Panc1 (cell line): ENCODE measurements around the gene USP44. TPM values are rescaled to one million over a fixed set of nuclear protein-coding genes. Genes with fewer than 3 reads are reported as not detected.

Experiments used
- ATAC-seq: fragments of 200-7000 bp; cut with Tn5 transposase; 2 replicates; pipeline ENCODE4 v1.9.1; 2020; ENCODE audit warnings: mild to moderate bottlenecking, moderate library complexity
- BruUV-seq: library from RNA; stranded (reverse); fragments of 400-500 nt; replicated peaks from 2 replicates; lab custom pipeline; 2021; lab: Mats Ljungman, UMichigan
- CTCF ChIA-PET: fragments of 300-600 bp; sonication (Branson Sonifier 250); formaldehyde crosslinking; loops from one replicate; lab custom pipeline; 2022; ENCODE audit warnings: antibody characterized with exemption; lab: Charles Lee
- POLR2A ChIA-PET: fragments of 300-600 bp; sonication (Branson Sonifier 250); formaldehyde crosslinking; loops from one replicate; lab custom pipeline; 2022; ENCODE audit warnings: antibody characterized with exemption; lab: Charles Lee
- DNase-seq: peaks from one replicate; pipeline ENCODE4 v3.0.0-alpha.2; 2010; ENCODE audit warnings: low read depth, low spot score
- H3K27ac ChIP-seq: 2 replicates; pipeline ENCODE4 v1.5.1; 2011; ENCODE audit warnings: mild to moderate bottlenecking, low read length, inconsistent platforms
- H3K27me3 ChIP-seq: fragments of 200-500 bp; sonication (Bioruptor generic); 2 replicates; pipeline ENCODE4 v1.6.0; 2014; ENCODE audit warnings: low read length, inconsistent platforms; ENCODE audit not compliant: control insufficient read depth, insufficient read depth
- H3K36me3 ChIP-seq: fragments of 200-500 bp; sonication (Bioruptor generic); 2 replicates; pipeline ENCODE4 v1.5.1; 2014; ENCODE audit warnings: inconsistent platforms, mild to moderate bottlenecking, low read length, moderate library complexity; ENCODE audit not compliant: control insufficient read depth, insufficient read depth
- H3K4me1 ChIP-seq: 2 replicates; pipeline ENCODE4 v1.5.1; 2011; ENCODE audit warnings: inconsistent platforms, mild to moderate bottlenecking, low read length, moderate library complexity; ENCODE audit not compliant: control insufficient read depth, insufficient read depth
- H3K4me3 ChIP-seq, 2 experiments: 2 replicates each; pipeline ENCODE4 v1.5.1; 2011 to 2012; ENCODE audit warnings: low read depth in 2 of 2, low read length in 2 of 2, mild to moderate bottlenecking in 2 of 2, inconsistent platforms in 1 of 2, moderate library complexity in 1 of 2
- H3K9me3 ChIP-seq: fragments of 200-500 bp; sonication (Bioruptor generic); 2 replicates; pipeline ENCODE4 v1.5.1; 2014; ENCODE audit warnings: low read depth, mild to moderate bottlenecking, inconsistent platforms, low read length, moderate library complexity; ENCODE audit not compliant: control insufficient read depth, insufficient read depth
- CTCF ChIP-seq: fragments of 450-650 bp; IDR thresholded peaks from 2 replicates; pipeline ENCODE4 v1.5.1; 2017; ENCODE audit warnings: mild to moderate bottlenecking
- POLR2AphosphoS5 ChIP-seq: IDR thresholded peaks from 2 replicates; pipeline ENCODE4 v1.6.1; 2012; ENCODE audit warnings: mild to moderate bottlenecking, low read depth, low read length, moderate library complexity
- REST ChIP-seq, 2 experiments: IDR thresholded peaks; 2 replicates each; pipeline ENCODE4 v1.6.1; 2011 to 2012; ENCODE audit warnings: low read depth in 2 of 2, control low read depth in 1 of 2, low read length in 1 of 2, mild to moderate bottlenecking in 1 of 2, moderate library complexity in 1 of 2; ENCODE audit not compliant: insufficient read depth in 1 of 2
- SIN3A ChIP-seq: IDR thresholded peaks from 2 replicates; pipeline ENCODE4 v1.6.1; 2012; ENCODE audit warnings: low read depth, mild to moderate bottlenecking, low read length, moderate library complexity, borderline replicate concordance; ENCODE audit not compliant: insufficient read depth
- TCF7L2 ChIP-seq: IDR thresholded peaks from 2 replicates; pipeline ENCODE4 v1.6.1; 2011; ENCODE audit warnings: mild to moderate bottlenecking, low read depth, low read length, inconsistent platforms
- in situ Hi-C: cut with HindIII; loops from 2 replicates; pipeline ENCODE4 v1.10.0; 2016; ENCODE audit warnings: low sequenced_read_pairs, low pct_unique_long_range_greater_than_20kb
- intact Hi-C: fragments of 100-400 bp; cut with micrococcal nuclease; formaldehyde crosslinking; loops from one replicate; pipeline ENCODE4 v1.10.0; 2022; ENCODE audit not compliant: unreplicated experiment
- total RNA-seq: library from RNA; stranded (reverse); gene quantifications from one replicate; pipeline ENCODE4 v1.2.1, GENCODE V29; 2021; ENCODE audit not compliant: unreplicated experiment

USP44 gene
- total RNA-seq, 1 experiment from 2014 or later = 0.10 TPM

DNA sequence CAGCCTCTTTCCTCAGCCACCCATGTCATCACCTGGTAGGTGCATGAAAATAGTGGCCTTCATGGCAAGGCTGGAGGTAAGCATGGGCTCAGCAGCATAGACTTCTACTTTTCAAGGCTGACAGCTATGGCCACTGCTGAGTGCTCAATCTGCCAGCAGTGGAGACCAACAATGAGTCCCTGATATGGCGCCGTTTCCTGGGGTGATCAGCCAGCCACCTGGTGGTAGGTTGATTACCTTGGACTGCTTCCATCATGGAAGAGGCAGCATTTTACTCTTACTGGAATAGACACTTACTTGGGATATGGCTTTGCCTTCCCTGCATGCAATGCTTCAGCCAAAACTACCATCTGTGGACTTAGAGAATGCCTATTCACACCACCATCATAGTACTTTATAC is 39.5 kb upstream of the USP44 start:
- ChIA-PET CTCF (no interaction called here), POLR2A (no interaction called here)
- Histone ChIP-seq H3K4me3 (no peak overlapping the region), H3K27me3 (no peaks in the 10 kb centered on the region), H3K27ac (no peak overlapping the region), H3K4me1 (0 out of 2 replicates have a peak, but pooled peaks cover 2% of the 10 kb centered on the region), H3K36me3 (no peaks in the 10 kb centered on the region), H3K9me3 (no peaks in the 10 kb centered on the region)
- ATAC-seq (no peak), DNase-seq (no peak)
- intact Hi-C loops (no loop called here), in situ Hi-C loops (no loop called here)
- BruUV-seq = no TSS peak
- TF ChIP-seq POLR2AphosphoS5 (no peak), SIN3A (no peak), CTCF (no peak), TCF7L2 (no peak), REST (IDR thresholded peaks at IDR 0.05; ENCODE audit: insufficient read depth in 1 of 2, low read depth in 2 of 2, low read length in 1 of 2) (no peak)

GRCh38 chr12:95583933-95584332 is 32.7 kb upstream of the USP44 start:
- CTCF ChIA-PET = interaction anchor here (0.7 kb wide), 1 partner anchor 264 kb away, joined by 7 read pairs; no protein-coding TSS in a partner anchor
- H3K27ac ChIP-seq = no peak overlapping the region
- no peak for DNase-seq
- in situ Hi-C loops = no loop called here
- intact Hi-C loops = no loop called here
- no peaks in the 10 kb centered on the region for H3K9me3 ChIP-seq
- no peaks in the 10 kb centered on the region for H3K36me3 ChIP-seq
- no TSS peak for BruUV-seq
- no peak overlapping the region for H3K4me3 ChIP-seq
- ATAC-seq = peak; percentile 27; the same call in 1 of the 2 replicates
- POLR2A ChIA-PET = no interaction called here
- no peak for TF ChIP-seq SIN3A
- no peak for TF ChIP-seq REST (IDR thresholded peaks at IDR 0.05; ENCODE audit: insufficient read depth in 1 of 2, low read depth in 2 of 2, low read length in 1 of 2)
- no peak for TF ChIP-seq CTCF
- no peak for TF ChIP-seq POLR2AphosphoS5
- H3K27me3 ChIP-seq = no peaks in the 10 kb centered on the region
- 0 out of 2 replicates have a peak, but pooled peaks cover 2% of the 10 kb centered on the region for H3K4me1 ChIP-seq
